Neural cell (in vitro differentiated cells): ENCODE results near the gene SETD2. TPM values are rescaled to one million over a fixed set of nuclear protein-coding genes. Genes with fewer than 3 reads are reported as not detected.

Source experiments
- H2AFZ ChIP-seq: fragments of 200-600, 300-800 bp; sonication (generic), shearing (Covaris generic); 2 replicates; pipeline ENCODE4 v1.6.0; 2014; ENCODE audit warnings: low read depth, mild to moderate bottlenecking, antibody characterized with exemption, low read length, moderate library complexity
- H3F3A ChIP-seq: fragments of 200-600 bp; shearing (Covaris generic); 2 replicates; pipeline ENCODE4 v1.6.1; 2016; ENCODE audit warnings: mild to moderate bottlenecking, moderate library complexity, mixed read lengths, antibody characterized with exemption, low read length; ENCODE audit not compliant: insufficient read depth, poor library complexity, severe bottlenecking
- H3K27ac ChIP-seq: fragments of 200-600, 300-800 bp; sonication (generic), shearing (Covaris generic); 2 replicates; pipeline ENCODE4 v1.5.1; 2014; ENCODE audit warnings: mild to moderate bottlenecking, low read length, moderate library complexity
- H3K27me3 ChIP-seq: fragments of 300-800, 200-600 bp; sonication (generic), shearing (Covaris generic); 2 replicates; pipeline ENCODE4 v1.6.0; 2014; ENCODE audit warnings: mild to moderate bottlenecking, low read depth, low read length, moderate library complexity; ENCODE audit not compliant: insufficient read depth
- H3K36me3 ChIP-seq: fragments of 300-800, 200-600 bp; sonication (generic), shearing (Covaris generic); 2 replicates; pipeline ENCODE4 v1.5.1; 2014; ENCODE audit warnings: mild to moderate bottlenecking, antibody characterized with exemption, low read length, moderate library complexity; ENCODE audit not compliant: insufficient read depth
- H3K4me2 ChIP-seq: fragments of 300-800, 200-600 bp; sonication (generic), shearing (Covaris generic); 2 replicates; pipeline ENCODE4 v1.6.0; 2014; ENCODE audit warnings: mild to moderate bottlenecking, low read length
- H3K4me3 ChIP-seq: fragments of 300-800, 200-600 bp; sonication (generic), shearing (Covaris generic); 2 replicates; pipeline ENCODE4 v1.5.1; 2014; ENCODE audit warnings: mild to moderate bottlenecking, low read length, moderate library complexity
- H3K79me2 ChIP-seq: fragments of 200-600 bp; shearing (Covaris generic); replicated peaks from 2 replicates; pipeline ENCODE4 v1.6.0; 2014; ENCODE audit warnings: mild to moderate bottlenecking, low read length, moderate library complexity; ENCODE audit not compliant: insufficient read depth
- H3K9ac ChIP-seq: fragments of 300-800, 200-600 bp; sonication (generic), shearing (Covaris generic); 2 replicates; pipeline ENCODE4 v1.6.1; 2016; ENCODE audit warnings: mild to moderate bottlenecking, low read length, mixed read lengths
- H3K9me2 ChIP-seq: fragments of 200-600 bp; shearing (Covaris generic); 2 replicates; pipeline ENCODE4 v1.6.1; 2016; ENCODE audit warnings: mild to moderate bottlenecking, low read length, mixed read lengths; ENCODE audit not compliant: insufficient read depth
- H3K9me3 ChIP-seq: fragments of 200-600, 300-800 bp; sonication (generic), shearing (Covaris generic); 2 replicates; pipeline ENCODE4 v1.6.1; 2016; ENCODE audit warnings: mild to moderate bottlenecking, mixed run types, low read length, moderate library complexity, mixed read lengths
- H4K20me1 ChIP-seq: fragments of 200-600 bp; shearing (Covaris generic); 2 replicates; pipeline ENCODE4 v1.6.1; 2016; ENCODE audit warnings: mild to moderate bottlenecking, mixed run types; ENCODE audit not compliant: insufficient read depth
- EP300 ChIP-seq: fragments of 450-650 bp; conservative IDR thresholded peaks from 2 replicates; pipeline ENCODE4 v1.6.1; 2014; ENCODE audit warnings: antibody characterized with exemption, mild to moderate bottlenecking, moderate library complexity; ENCODE audit not compliant: poor library complexity, severe bottlenecking
- EZH2 ChIP-seq: fragments of 200-600, 300-800 bp; shearing (Covaris generic), sonication (generic); IDR thresholded peaks from 2 replicates; pipeline ENCODE4 v1.6.1; 2014; ENCODE audit warnings: antibody characterized with exemption, low read length, borderline replicate concordance, mild to moderate bottlenecking; ENCODE audit not compliant: insufficient read depth, poor library complexity, severe bottlenecking
- MXI1 ChIP-seq: fragments of 450-650 bp; conservative IDR thresholded peaks from 2 replicates; pipeline ENCODE4 v1.6.1; 2014; ENCODE audit warnings: antibody characterized with exemption, mild to moderate bottlenecking; ENCODE audit not compliant: poor library complexity, severe bottlenecking
- POLR2AphosphoS5 ChIP-seq: IDR thresholded peaks from 2 replicates; pipeline ENCODE4 v1.6.1; 2012
- RAD21 ChIP-seq: fragments of 450-650 bp; conservative IDR thresholded peaks from 2 replicates; pipeline ENCODE4 v1.6.1; 2014; ENCODE audit warnings: antibody characterized with exemption, mild to moderate bottlenecking, moderate library complexity
- REST ChIP-seq: IDR thresholded peaks from 2 replicates; pipeline ENCODE4 v1.6.1; 2012; ENCODE audit warnings: borderline replicate concordance
- SMC3 ChIP-seq: fragments of 450-650 bp; conservative IDR thresholded peaks from 2 replicates; pipeline ENCODE4 v1.6.1; 2014; ENCODE audit warnings: antibody characterized with exemption, mild to moderate bottlenecking, moderate library complexity; ENCODE audit not compliant: poor library complexity
- TAF1 ChIP-seq: IDR thresholded peaks from 2 replicates; pipeline ENCODE4 v1.6.1; 2012; ENCODE audit warnings: low read depth
- polyA plus RNA-seq: library from polyadenylated mRNA; depleted of rRNA; stranded (reverse); fragments of >200 nt; gene quantifications from 2 replicates; pipeline ENCODE4 v1.2.3, GENCODE V29; 2014
- TF ChIP-seq, protein P1 (sequence below): fragments of 450-650 bp; IDR thresholded peaks from 2 replicates; pipeline ENCODE4 v1.5.1; 2014; ENCODE audit warnings: antibody characterized with exemption, mild to moderate bottlenecking, moderate library complexity; ENCODE audit not compliant: poor library complexity, severe bottlenecking

The SETD2 gene
- polyA plus RNA-seq, 1 donor from 2014 or later, result 18.4 TPM

GRCh38 chr3:46993292-46993691, 170.6 kb downstream of the SETD2 start:
- no peaks in the 10 kb centered on the region for H3K9me2 ChIP-seq
- H3K27ac ChIP-seq, result no peak overlapping the region
- H3F3A ChIP-seq, result no peaks in the 10 kb centered on the region
- no peak overlapping the region for H3K9ac ChIP-seq
- no peak overlapping the region for H2AFZ ChIP-seq
- no peaks in the 10 kb centered on the region for H3K9me3 ChIP-seq
- no peak for TF ChIP-seq SMC3
- no peak for TF ChIP-seq TAF1
- no peak for TF ChIP-seq MXI1
- H3K4me2 ChIP-seq, result no peak overlapping the region
- no peak overlapping the region for H3K4me3 ChIP-seq
- no peaks in the 10 kb centered on the region for H3K36me3 ChIP-seq
- H3K27me3 ChIP-seq, result no peaks in the 10 kb centered on the region
- H4K20me1 ChIP-seq, result no peaks in the 10 kb centered on the region
- no peaks in the 10 kb centered on the region for H3K79me2 ChIP-seq

GRCh38 chr3:46992231-46992630, 171.7 kb downstream of the SETD2 start:
- no peaks in the 10 kb centered on the region for H3K9me2 ChIP-seq
- no peak overlapping the region for H3K9ac ChIP-seq
- H3K4me2 ChIP-seq, result no peak overlapping the region
- no peaks in the 10 kb centered on the region for H3K9me3 ChIP-seq
- H3K36me3 ChIP-seq, result no peaks in the 10 kb centered on the region
- TF ChIP-seq TAF1 (no peak), EP300 (no peak), POLR2AphosphoS5 (no peak), SMC3 (no peak), MXI1 (no peak), REST (no peak), RAD21 (no peak), EZH2 (no peak)
- TF ChIP-seq, protein P1, sequence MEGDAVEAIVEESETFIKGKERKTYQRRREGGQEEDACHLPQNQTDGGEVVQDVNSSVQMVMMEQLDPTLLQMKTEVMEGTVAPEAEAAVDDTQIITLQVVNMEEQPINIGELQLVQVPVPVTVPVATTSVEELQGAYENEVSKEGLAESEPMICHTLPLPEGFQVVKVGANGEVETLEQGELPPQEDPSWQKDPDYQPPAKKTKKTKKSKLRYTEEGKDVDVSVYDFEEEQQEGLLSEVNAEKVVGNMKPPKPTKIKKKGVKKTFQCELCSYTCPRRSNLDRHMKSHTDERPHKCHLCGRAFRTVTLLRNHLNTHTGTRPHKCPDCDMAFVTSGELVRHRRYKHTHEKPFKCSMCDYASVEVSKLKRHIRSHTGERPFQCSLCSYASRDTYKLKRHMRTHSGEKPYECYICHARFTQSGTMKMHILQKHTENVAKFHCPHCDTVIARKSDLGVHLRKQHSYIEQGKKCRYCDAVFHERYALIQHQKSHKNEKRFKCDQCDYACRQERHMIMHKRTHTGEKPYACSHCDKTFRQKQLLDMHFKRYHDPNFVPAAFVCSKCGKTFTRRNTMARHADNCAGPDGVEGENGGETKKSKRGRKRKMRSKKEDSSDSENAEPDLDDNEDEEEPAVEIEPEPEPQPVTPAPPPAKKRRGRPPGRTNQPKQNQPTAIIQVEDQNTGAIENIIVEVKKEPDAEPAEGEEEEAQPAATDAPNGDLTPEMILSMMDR, result no peak
- no peaks in the 10 kb centered on the region for H3K79me2 ChIP-seq
- no peaks in the 10 kb centered on the region for H3F3A ChIP-seq
- no peak overlapping the region for H3K4me3 ChIP-seq
- H3K27ac ChIP-seq, result no peak overlapping the region
- no peaks in the 10 kb centered on the region for H3K27me3 ChIP-seq
- no peaks in the 10 kb centered on the region for H4K20me1 ChIP-seq
- H2AFZ ChIP-seq, result no peak overlapping the region
